ENCODE results near the gene PICK1. TPM values are rescaled to one million over a fixed set of nuclear protein-coding genes. Genes with fewer than 3 reads are reported as not detected.
A peak's percentile ranks its signal among the peaks of the same experiment; 100 is the strongest.

Gene PICK1
- total and polyA plus RNA-seq, 10 of the 15 experiments (the other 5 are each of a cell fraction or from before 2014, with no cell fraction given): 0.07 to 19.2 (median 10.9) TPM

- TF ChIP-seq, protein P1, sequence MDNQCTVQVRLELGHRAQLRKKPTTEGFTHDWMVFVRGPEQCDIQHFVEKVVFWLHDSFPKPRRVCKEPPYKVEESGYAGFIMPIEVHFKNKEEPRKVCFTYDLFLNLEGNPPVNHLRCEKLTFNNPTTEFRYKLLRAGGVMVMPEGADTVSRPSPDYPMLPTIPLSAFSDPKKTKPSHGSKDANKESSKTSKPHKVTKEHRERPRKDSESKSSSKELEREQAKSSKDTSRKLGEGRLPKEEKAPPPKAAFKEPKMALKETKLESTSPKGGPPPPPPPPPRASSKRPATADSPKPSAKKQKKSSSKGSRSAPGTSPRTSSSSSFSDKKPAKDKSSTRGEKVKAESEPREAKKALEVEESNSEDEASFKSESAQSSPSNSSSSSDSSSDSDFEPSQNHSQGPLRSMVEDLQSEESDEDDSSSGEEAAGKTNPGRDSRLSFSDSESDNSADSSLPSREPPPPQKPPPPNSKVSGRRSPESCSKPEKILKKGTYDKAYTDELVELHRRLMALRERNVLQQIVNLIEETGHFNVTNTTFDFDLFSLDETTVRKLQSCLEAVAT (IDR thresholded peaks at IDR 0.05): 0 out of 2 replicates have a peak, but pooled peaks have one; percentile 26
- TF ChIP-seq CREM (IDR thresholded peaks at IDR 0.05; ENCODE audit: low read depth): peak; percentile 96
- no peak for TF ChIP-seq MAX (IDR thresholded peaks at IDR 0.05; ENCODE audit: low read depth, low read length)
- TF ChIP-seq, protein P2, sequence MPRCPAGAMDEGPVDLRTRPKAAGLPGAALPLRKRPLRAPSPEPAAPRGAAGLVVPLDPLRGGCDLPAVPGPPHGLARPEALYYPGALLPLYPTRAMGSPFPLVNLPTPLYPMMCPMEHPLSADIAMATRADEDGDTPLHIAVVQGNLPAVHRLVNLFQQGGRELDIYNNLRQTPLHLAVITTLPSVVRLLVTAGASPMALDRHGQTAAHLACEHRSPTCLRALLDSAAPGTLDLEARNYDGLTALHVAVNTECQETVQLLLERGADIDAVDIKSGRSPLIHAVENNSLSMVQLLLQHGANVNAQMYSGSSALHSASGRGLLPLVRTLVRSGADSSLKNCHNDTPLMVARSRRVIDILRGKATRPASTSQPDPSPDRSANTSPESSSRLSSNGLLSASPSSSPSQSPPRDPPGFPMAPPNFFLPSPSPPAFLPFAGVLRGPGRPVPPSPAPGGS (IDR thresholded peaks at IDR 0.05; ENCODE audit: borderline replicate concordance, insufficient read depth, low read depth, low read length, poor library complexity, severe bottlenecking): no peak
- 0 out of 2 replicates have a peak, but pooled peaks have one; percentile 82 for TF ChIP-seq RCOR1 (conservative IDR thresholded peaks at IDR 0.05; ENCODE audit: low read depth, low read length)
- no peak for TF ChIP-seq SP1 (IDR thresholded peaks at IDR 0.05; ENCODE audit: low read depth, low read length)
- TF ChIP-seq ATF7 (IDR thresholded peaks at IDR 0.05; ENCODE audit: low read depth): peak; percentile 35; the same call in 1 of the 2 replicates
- peak; percentile 46 for TF ChIP-seq SIX5 (IDR thresholded peaks at IDR 0.05; ENCODE audit: low read depth, low read length, severe bottlenecking)
- TF ChIP-seq, protein P3, sequence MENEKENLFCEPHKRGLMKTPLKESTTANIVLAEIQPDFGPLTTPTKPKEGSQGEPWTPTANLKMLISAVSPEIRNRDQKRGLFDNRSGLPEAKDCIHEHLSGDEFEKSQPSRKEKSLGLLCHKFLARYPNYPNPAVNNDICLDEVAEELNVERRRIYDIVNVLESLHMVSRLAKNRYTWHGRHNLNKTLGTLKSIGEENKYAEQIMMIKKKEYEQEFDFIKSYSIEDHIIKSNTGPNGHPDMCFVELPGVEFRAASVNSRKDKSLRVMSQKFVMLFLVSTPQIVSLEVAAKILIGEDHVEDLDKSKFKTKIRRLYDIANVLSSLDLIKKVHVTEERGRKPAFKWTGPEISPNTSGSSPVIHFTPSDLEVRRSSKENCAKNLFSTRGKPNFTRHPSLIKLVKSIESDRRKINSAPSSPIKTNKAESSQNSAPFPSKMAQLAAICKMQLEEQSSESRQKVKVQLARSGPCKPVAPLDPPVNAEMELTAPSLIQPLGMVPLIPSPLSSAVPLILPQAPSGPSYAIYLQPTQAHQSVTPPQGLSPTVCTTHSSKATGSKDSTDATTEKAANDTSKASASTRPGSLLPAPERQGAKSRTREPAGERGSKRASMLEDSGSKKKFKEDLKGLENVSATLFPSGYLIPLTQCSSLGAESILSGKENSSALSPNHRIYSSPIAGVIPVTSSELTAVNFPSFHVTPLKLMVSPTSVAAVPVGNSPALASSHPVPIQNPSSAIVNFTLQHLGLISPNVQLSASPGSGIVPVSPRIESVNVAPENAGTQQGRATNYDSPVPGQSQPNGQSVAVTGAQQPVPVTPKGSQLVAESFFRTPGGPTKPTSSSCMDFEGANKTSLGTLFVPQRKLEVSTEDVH (IDR thresholded peaks at IDR 0.05; ENCODE audit: low read depth, partially characterized antibody): peak; percentile 89
- TF ChIP-seq RFX5 (IDR thresholded peaks at IDR 0.05; ENCODE audit: low read depth, low read length): peak; percentile 79
- no peak for TF ChIP-seq KDM1A (IDR thresholded peaks at IDR 0.05; ENCODE audit: borderline replicate concordance)
- TF ChIP-seq ELK1 (IDR thresholded peaks at IDR 0.05; ENCODE audit: low read depth, low read length): 0 out of 2 replicates have a peak, but pooled peaks have one; percentile 78
- TF ChIP-seq, protein P4, sequence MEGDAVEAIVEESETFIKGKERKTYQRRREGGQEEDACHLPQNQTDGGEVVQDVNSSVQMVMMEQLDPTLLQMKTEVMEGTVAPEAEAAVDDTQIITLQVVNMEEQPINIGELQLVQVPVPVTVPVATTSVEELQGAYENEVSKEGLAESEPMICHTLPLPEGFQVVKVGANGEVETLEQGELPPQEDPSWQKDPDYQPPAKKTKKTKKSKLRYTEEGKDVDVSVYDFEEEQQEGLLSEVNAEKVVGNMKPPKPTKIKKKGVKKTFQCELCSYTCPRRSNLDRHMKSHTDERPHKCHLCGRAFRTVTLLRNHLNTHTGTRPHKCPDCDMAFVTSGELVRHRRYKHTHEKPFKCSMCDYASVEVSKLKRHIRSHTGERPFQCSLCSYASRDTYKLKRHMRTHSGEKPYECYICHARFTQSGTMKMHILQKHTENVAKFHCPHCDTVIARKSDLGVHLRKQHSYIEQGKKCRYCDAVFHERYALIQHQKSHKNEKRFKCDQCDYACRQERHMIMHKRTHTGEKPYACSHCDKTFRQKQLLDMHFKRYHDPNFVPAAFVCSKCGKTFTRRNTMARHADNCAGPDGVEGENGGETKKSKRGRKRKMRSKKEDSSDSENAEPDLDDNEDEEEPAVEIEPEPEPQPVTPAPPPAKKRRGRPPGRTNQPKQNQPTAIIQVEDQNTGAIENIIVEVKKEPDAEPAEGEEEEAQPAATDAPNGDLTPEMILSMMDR (IDR thresholded peaks at IDR 0.05 in 2 of 3, conservative IDR thresholded peaks at IDR 0.05 in 1 of 3; ENCODE audit: control insufficient read depth in 2 of 3, extremely low read depth in 1 of 3, insufficient read depth in 1 of 3, low read depth in 3 of 3, low read length in 3 of 3): no peak
- no peak for TF ChIP-seq PAX5 (IDR thresholded peaks at IDR 0.05; ENCODE audit: borderline replicate concordance, low read depth, low read length)
- TF ChIP-seq JUNB (IDR thresholded peaks at IDR 0.05): no peak
- no peak for TF ChIP-seq BRCA1 (IDR thresholded peaks at IDR 0.05; ENCODE audit: low read depth, low read length)
- no peak for TF ChIP-seq POLR2AphosphoS2 (IDR thresholded peaks at IDR 0.05; ENCODE audit: low read depth, low read length)
- TF ChIP-seq NBN (IDR thresholded peaks at IDR 0.05): peak; percentile 61
These were observed at the start of gene PICK1 (continued) for GRCh38 chr22:38056969-38057891.
